Spleen (tissue), 7 donors: ENCODE results near the gene CHST12.

Source experiments
- CTCF ChIP-seq, 11 experiments: fragments of 200-600 bp in 7 of 11; fragments of 450-650 bp in 4 of 11; sonication (generic) in 4 of 11; IDR thresholded peaks in 8 of 11; conservative IDR thresholded peaks in 3 of 11; 1 replicate in 7 of 11; 2 replicates in 4 of 11; pipeline versions ENCODE4 v1.4.0 to v1.8.0; 2016 to 2021; ENCODE audit warnings: antibody characterized with exemption in 11 of 11, inconsistent platforms in 4 of 11, mild to moderate bottlenecking in 1 of 11
- POLR2A ChIP-seq, 3 donors: fragments of 450-650 bp; IDR thresholded peaks; one replicate each; pipeline ENCODE4 v1.5.1; 2017; ENCODE audit warnings: antibody characterized with exemption in 3 of 3, mild to moderate bottlenecking in 1 of 3
- POLR2AphosphoS5 ChIP-seq, 3 donors: sonication (generic); formaldehyde crosslinking; IDR thresholded peaks; one replicate each; pipeline ENCODE4 v1.5.1; 2017; ENCODE audit warnings: antibody characterized with exemption in 3 of 3
- donor health status: DM: no; HTN: no; CAD: no; lungs with moderate emphysema.
- donor health status: DM: no; HTN: no; CAD: no.
- donor health status: DM: no; HTN: no; CAD: no.

- TF ChIP-seq POLR2A (IDR thresholded peaks at IDR 0.05) (no peak), CTCF (IDR thresholded peaks at IDR 0.05 in 8 of 11, conservative IDR thresholded peaks at IDR 0.05 in 3 of 11) (no peak), POLR2AphosphoS5 (IDR thresholded peaks at IDR 0.05) (no peak)
These were observed 4.9 kb upstream of the CHST12 start for GRCh38 chr7:2398506-2398905.
